ENCODE measurements around the gene ZXDC. TPM values are rescaled to one million over a fixed set of nuclear protein-coding genes. Genes with fewer than 3 reads are reported as not detected.

Gene ZXDC
- total and polyA plus RNA-seq, 9 of the 15 experiments (the other 6 are each of a cell fraction or from before 2014, with no cell fraction given): 0.59 to 13.4 (median 7.3) TPM

DNA sequence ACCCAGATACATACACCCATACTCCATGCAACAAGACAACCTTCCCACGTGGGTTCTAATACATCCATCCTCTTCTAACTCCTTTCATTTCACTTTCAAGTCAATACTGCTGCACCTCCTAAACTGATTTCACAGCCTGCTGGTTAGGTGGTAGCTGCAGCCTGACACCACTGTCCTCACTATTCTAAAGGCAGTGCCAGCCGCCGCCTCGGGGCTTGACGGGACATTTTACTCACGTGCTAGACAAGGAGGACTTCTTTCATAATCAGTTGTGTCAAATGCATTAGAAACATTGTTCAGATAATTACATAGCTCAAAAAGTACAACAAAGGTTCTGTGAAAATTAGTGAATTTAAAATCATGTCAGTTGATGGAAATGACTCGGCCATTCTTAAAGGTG is 35.6 kb upstream of the ZXDC start:
- no peak overlapping the region for H3K9ac ChIP-seq (ENCODE audit: insufficient read depth in 1 of 2, low read depth in 2 of 2, low read length in 2 of 2)
- intact Hi-C loops (cut with micrococcal nuclease): no loop called here
- no peaks in the 10 kb centered on the region for H3K9me3 ChIP-seq (replicated peaks; ENCODE audit: control insufficient read depth, insufficient read depth, low read depth, low read length)
- no peak overlapping the region for H3K27ac ChIP-seq (ENCODE audit: extremely low read depth, low read depth, low read length)
- no peak overlapping the region for H3K4me3 ChIP-seq
- H2AFZ ChIP-seq (ENCODE audit: low read depth, low read length): no peak overlapping the region
- ChIA-PET POLR2A (interaction anchor here (0.7 kb wide), 1 partner anchor 533 kb away, joined by 3 read pairs; no protein-coding TSS in a partner anchor), CTCF (ENCODE audit: low intra/inter-chr PET ratio) (no interaction called here)
- in situ Hi-C loops (cut with MboI): no loop called here
- no peak overlapping the region for H3K4me2 ChIP-seq (ENCODE audit: insufficient read depth, low read length)
- H3K9me1 ChIP-seq (ENCODE audit: control insufficient read depth, insufficient read depth, low read length): no peaks in the 10 kb centered on the region
- peaks cover 2 to 42% of the 10 kb centered on the region in 2 experiments; a peak in 4 of 5 replicates for H3K27me3 ChIP-seq (ENCODE audit: control insufficient read depth in 2 of 2, insufficient read depth in 2 of 2, low read length in 2 of 2)
- no peaks in the 10 kb centered on the region for H3K36me3 ChIP-seq (ENCODE audit: control insufficient read depth, insufficient read depth, low read length)
- no peak for ATAC-seq
- 0% methylated on average over 7 of the region's 7 CpGs for WGBS (ENCODE audit: insufficient coverage, low coverage, missing lambda C conversion rate)
- TF ChIP-seq ZBED1 (IDR thresholded peaks at IDR 0.05) (no peak), SMARCC2 (IDR thresholded peaks at IDR 0.05; ENCODE audit: low read depth) (no peak), ZNF696 (CRISPR knock-in tag; conservative IDR thresholded peaks at IDR 0.05) (no peak), ZC3H8 (IDR thresholded peaks at IDR 0.05) (no peak), MEF2A (IDR thresholded peaks at IDR 0.05; ENCODE audit: control insufficient read depth, low read depth, low read length) (no peak), SMARCB1 (IDR thresholded peaks at IDR 0.05; ENCODE audit: insufficient read length, low read depth) (no peak), ZNF212 (CRISPR knock-in tag; IDR thresholded peaks at IDR 0.05) (no peak), ZNF79 (CRISPR knock-in tag; IDR thresholded peaks at IDR 0.05; ENCODE audit: low read depth) (no peak), FOSL1 (tag; conservative IDR thresholded peaks at IDR 0.05) (no peak), LCOR (CRISPR knock-in tag; IDR thresholded peaks at IDR 0.05) (no peak), SMARCA5 (IDR thresholded peaks at IDR 0.05) (no peak)
- TF ChIP-seq, protein P1, sequence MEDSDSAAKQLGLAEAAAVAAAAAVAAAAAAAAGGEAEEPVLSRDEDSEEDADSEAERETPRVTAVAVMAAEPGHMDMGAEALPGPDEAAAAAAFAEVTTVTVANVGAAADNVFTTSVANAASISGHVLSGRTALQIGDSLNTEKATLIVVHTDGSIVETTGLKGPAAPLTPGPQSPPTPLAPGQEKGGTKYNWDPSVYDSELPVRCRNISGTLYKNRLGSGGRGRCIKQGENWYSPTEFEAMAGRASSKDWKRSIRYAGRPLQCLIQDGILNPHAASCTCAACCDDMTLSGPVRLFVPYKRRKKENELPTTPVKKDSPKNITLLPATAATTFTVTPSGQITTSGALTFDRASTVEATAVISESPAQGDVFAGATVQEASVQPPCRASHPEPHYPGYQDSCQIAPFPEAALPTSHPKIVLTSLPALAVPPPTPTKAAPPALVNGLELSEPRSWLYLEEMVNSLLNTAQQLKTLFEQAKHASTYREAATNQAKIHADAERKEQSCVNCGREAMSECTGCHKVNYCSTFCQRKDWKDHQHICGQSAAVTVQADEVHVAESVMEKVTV (CRISPR knock-in tag; IDR thresholded peaks at IDR 0.05): no peak
- TF ChIP-seq, protein P2, sequence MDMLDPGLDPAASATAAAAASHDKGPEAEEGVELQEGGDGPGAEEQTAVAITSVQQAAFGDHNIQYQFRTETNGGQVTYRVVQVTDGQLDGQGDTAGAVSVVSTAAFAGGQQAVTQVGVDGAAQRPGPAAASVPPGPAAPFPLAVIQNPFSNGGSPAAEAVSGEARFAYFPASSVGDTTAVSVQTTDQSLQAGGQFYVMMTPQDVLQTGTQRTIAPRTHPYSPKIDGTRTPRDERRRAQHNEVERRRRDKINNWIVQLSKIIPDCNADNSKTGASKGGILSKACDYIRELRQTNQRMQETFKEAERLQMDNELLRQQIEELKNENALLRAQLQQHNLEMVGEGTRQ (CRISPR knock-in tag; IDR thresholded peaks at IDR 0.05): no peak
- DNase-seq (ENCODE audit: extremely low read depth in 1 of 4, low spot score in 3 of 4): no peak
- no peak for FAIRE-seq
- no TSS peak for BruUV-seq (replicated peaks)
- H4K20me1 ChIP-seq (replicated peaks; ENCODE audit: control insufficient read depth, insufficient read depth, low read length): no peaks in the 10 kb centered on the region; the same call in 1 of the 2 replicates
- H3K4me1 ChIP-seq (replicated peaks in 1 of 2; ENCODE audit: control insufficient read depth in 2 of 2, insufficient read depth in 2 of 2, low read length in 2 of 2): peaks cover 0 to 11% of the 10 kb centered on the region in 2 experiments; a peak in 2 of 5 replicates
- no peaks in the 10 kb centered on the region for H3K79me2 ChIP-seq (ENCODE audit: control insufficient read depth, insufficient read depth, low read length)
